HepG2 (cell line): ENCODE results near the gene AMIGO1.

Source experiments
- KLF12 ChIP-seq: sonication (generic); formaldehyde crosslinking; IDR thresholded peaks from 2 replicates; pipeline ENCODE4 v1.4.0; 2020; ENCODE audit warnings: missing genetic modification reagents, borderline replicate concordance
- ZNF773 ChIP-seq: sonication (generic); formaldehyde crosslinking; IDR thresholded peaks from 2 replicates; pipeline ENCODE4 v1.4.0; 2020; ENCODE audit warnings: missing genetic modification reagents, borderline replicate concordance
- TF ChIP-seq, protein P1 (sequence below): sonication (generic); formaldehyde crosslinking; conservative IDR thresholded peaks from 2 replicates; pipeline ENCODE4 v1.4.0; 2020; ENCODE audit warnings: missing genetic modification reagents
- TF ChIP-seq, protein P2 (sequence below): sonication (generic); formaldehyde crosslinking; IDR thresholded peaks from 2 replicates; pipeline ENCODE4 v1.5.0; 2020; ENCODE audit warnings: mild to moderate bottlenecking, missing genetic modification reagents, moderate library complexity

DNA sequence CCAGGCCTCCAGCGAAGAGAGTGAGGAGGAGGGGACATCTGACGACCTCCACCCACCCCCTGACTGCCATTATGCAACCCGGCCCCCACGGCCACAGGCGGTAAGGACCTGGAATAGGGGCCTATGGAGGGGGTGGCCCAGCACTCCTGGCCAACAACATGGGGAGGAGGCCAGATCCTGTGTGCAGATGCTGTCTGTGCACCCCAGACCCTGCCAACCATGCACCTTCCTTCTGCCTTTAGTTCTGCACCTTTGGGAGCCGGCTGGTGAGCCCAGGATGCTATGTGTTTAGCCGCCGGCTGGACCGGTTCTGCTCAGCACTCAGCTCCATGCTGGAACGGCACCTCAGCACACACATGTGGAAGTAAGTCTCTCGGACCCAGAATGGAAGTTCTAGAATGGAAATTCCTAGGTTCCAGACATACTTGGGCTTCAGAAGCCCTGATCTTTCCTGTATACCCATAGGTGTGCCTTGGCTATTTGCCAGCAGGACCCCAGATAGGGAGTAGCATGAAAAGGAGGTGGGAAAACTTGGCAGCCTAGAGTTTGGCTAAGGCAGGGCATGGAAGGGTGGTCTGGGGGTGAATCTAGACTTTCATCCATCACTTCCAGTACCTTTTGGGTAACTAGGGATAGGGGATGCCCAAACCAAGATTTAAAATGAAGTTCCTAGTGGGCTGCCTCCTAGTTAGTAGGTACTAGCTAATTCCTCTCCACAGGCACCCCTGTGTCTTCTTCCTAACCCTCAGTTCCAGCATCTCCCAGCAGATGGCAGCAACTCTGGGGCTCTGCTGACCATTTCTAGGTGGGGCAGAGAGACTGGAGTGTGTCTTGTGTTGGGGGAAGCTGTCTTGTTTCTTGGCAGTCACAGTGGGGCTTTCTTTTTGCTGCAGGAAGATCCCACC is 19.2 kb downstream of the AMIGO1 start:
- TF ChIP-seq KLF12 (no peak), ZNF773 (CRISPR knock-in tag) (no peak)
- TF ChIP-seq, protein P1, sequence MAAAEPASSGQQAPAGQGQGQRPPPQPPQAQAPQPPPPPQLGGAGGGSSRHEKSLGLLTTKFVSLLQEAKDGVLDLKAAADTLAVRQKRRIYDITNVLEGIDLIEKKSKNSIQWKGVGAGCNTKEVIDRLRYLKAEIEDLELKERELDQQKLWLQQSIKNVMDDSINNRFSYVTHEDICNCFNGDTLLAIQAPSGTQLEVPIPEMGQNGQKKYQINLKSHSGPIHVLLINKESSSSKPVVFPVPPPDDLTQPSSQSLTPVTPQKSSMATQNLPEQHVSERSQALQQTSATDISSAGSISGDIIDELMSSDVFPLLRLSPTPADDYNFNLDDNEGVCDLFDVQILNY (CRISPR knock-in tag), result no peak
- TF ChIP-seq, protein P2, sequence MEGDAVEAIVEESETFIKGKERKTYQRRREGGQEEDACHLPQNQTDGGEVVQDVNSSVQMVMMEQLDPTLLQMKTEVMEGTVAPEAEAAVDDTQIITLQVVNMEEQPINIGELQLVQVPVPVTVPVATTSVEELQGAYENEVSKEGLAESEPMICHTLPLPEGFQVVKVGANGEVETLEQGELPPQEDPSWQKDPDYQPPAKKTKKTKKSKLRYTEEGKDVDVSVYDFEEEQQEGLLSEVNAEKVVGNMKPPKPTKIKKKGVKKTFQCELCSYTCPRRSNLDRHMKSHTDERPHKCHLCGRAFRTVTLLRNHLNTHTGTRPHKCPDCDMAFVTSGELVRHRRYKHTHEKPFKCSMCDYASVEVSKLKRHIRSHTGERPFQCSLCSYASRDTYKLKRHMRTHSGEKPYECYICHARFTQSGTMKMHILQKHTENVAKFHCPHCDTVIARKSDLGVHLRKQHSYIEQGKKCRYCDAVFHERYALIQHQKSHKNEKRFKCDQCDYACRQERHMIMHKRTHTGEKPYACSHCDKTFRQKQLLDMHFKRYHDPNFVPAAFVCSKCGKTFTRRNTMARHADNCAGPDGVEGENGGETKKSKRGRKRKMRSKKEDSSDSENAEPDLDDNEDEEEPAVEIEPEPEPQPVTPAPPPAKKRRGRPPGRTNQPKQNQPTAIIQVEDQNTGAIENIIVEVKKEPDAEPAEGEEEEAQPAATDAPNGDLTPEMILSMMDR (CRISPR knock-in tag), result peak; percentile 76
